Activated naive CD8-positive, alpha-beta T cell (primary cell): ENCODE results near the gene TRAF3.
"Not testable (repeated sequence)": the region's sequence is repeated elsewhere in the genome, so short reads cannot be mapped to it uniquely, and the experiment has no call there.

Experiments used
- H3K27ac Mint-ChIP-seq: one replicate; pipeline ENCODE4 v1.8.0; 2021; ENCODE audit warnings: mixed read lengths
- H3K27me3 Mint-ChIP-seq: one replicate; pipeline ENCODE4 v1.8.0; 2021; ENCODE audit warnings: mixed read lengths
- H3K36me3 Mint-ChIP-seq: one replicate; pipeline ENCODE4 v1.8.0; 2021; ENCODE audit warnings: mixed read lengths
- H3K4me1 Mint-ChIP-seq: one replicate; pipeline ENCODE4 v1.8.0; 2021; ENCODE audit warnings: low read depth, mixed read lengths
- H3K4me3 Mint-ChIP-seq: one replicate; pipeline ENCODE4 v1.8.0; 2021; ENCODE audit warnings: mild to moderate bottlenecking, mixed read lengths
- H3K9me3 Mint-ChIP-seq: one replicate; pipeline ENCODE4 v1.8.0; 2021; ENCODE audit warnings: low read depth, mixed read lengths

Gene TRAF3

GRCh38 chr14:102865916-102866315 lies 88.7 kb downstream of the TRAF3 start:
- H3K4me1 Mint-ChIP-seq, H3K4me3 Mint-ChIP-seq, H3K27me3 Mint-ChIP-seq, H3K9me3 Mint-ChIP-seq, H3K27ac Mint-ChIP-seq: not testable (repeated sequence)
- peaks cover 11% of the 10 kb centered on the region for H3K36me3 Mint-ChIP-seq

GRCh38 chr14:102866982-102867761 lies 89.9 kb downstream of the TRAF3 start:
- Mint-ChIP-seq H3K36me3 (peaks cover 4% of the 10 kb centered on the region), H3K4me3 (no peak overlapping the region), H3K27ac (peak overlapping the region; percentile 10)

GRCh38 chr14:102867826-102868580 lies 90.8 kb downstream of the TRAF3 start:
- Mint-ChIP-seq H3K4me3 (no peak overlapping the region), H3K27ac (no peak overlapping the region), H3K9me3 (no peaks in the 10 kb centered on the region), H3K36me3 (no peaks in the 10 kb centered on the region), H3K27me3 (no peaks in the 10 kb centered on the region), H3K4me1 (peaks cover 4% of the 10 kb centered on the region)

More at GRCh38 chr14:102866982-102867761, 89.9 kb downstream of the TRAF3 start:
- no peaks in the 10 kb centered on the region for H3K9me3 Mint-ChIP-seq
- H3K27me3 Mint-ChIP-seq = no peaks in the 10 kb centered on the region
- H3K4me1 Mint-ChIP-seq = peaks cover 4% of the 10 kb centered on the region

GRCh38 chr14:102868956-102869547 lies 91.8 kb downstream of the TRAF3 start:
- Mint-ChIP-seq H3K27me3 (no peaks in the 10 kb centered on the region), H3K27ac (no peak overlapping the region), H3K36me3 (no peaks in the 10 kb centered on the region), H3K4me1 (peaks cover 4% of the 10 kb centered on the region), H3K4me3 (no peak overlapping the region), H3K9me3 (no peaks in the 10 kb centered on the region)

- H3K9me3 Mint-ChIP-seq = no peaks in the 10 kb centered on the region
Measured at GRCh38 chr14:102870246-102870645, 93.0 kb downstream of the TRAF3 start.

GRCh38 chr14:102870994-102871831 lies 94.0 kb downstream of the TRAF3 start:
- Mint-ChIP-seq H3K27ac (no peak overlapping the region), H3K36me3 (peaks cover 6% of the 10 kb centered on the region), H3K9me3 (no peaks in the 10 kb centered on the region), H3K4me3 (no peak overlapping the region), H3K27me3 (no peaks in the 10 kb centered on the region), H3K4me1 (peaks cover 4% of the 10 kb centered on the region)

More at GRCh38 chr14:102870246-102870645, 93.0 kb downstream of the TRAF3 start:
- Mint-ChIP-seq H3K4me3 (no peak overlapping the region), H3K27ac (no peak overlapping the region), H3K27me3 (no peaks in the 10 kb centered on the region), H3K4me1 (peaks cover 4% of the 10 kb centered on the region), H3K36me3 (peaks cover 3% of the 10 kb centered on the region)

- Mint-ChIP-seq H3K36me3 (peaks cover 6% of the 10 kb centered on the region), H3K4me1 (peaks cover 4% of the 10 kb centered on the region), H3K27ac (no peak overlapping the region), H3K4me3 (no peak overlapping the region), H3K9me3 (no peaks in the 10 kb centered on the region), H3K27me3 (no peaks in the 10 kb centered on the region)
Measured at GRCh38 chr14:102872020-102872419, 94.8 kb downstream of the TRAF3 start.

- Mint-ChIP-seq H3K36me3 (peaks cover 6% of the 10 kb centered on the region), H3K27ac (no peak overlapping the region), H3K4me1 (peaks cover 4% of the 10 kb centered on the region), H3K4me3 (no peak overlapping the region), H3K27me3 (no peaks in the 10 kb centered on the region), H3K9me3 (no peaks in the 10 kb centered on the region)
Measured at GRCh38 chr14:102873131-102873530, 95.9 kb downstream of the TRAF3 start.

- peaks cover 4% of the 10 kb centered on the region for H3K4me1 Mint-ChIP-seq
- H3K9me3 Mint-ChIP-seq = no peaks in the 10 kb centered on the region
- peaks cover 6% of the 10 kb centered on the region for H3K36me3 Mint-ChIP-seq
- no peaks in the 10 kb centered on the region for H3K27me3 Mint-ChIP-seq
- no peak overlapping the region for H3K27ac Mint-ChIP-seq
- H3K4me3 Mint-ChIP-seq = no peak overlapping the region
Measured at GRCh38 chr14:102873546-102874061, 96.4 kb downstream of the TRAF3 start.

- peaks cover 7% of the 10 kb centered on the region for H3K36me3 Mint-ChIP-seq
- no peaks in the 10 kb centered on the region for H3K27me3 Mint-ChIP-seq
- H3K9me3 Mint-ChIP-seq = no peaks in the 10 kb centered on the region
- H3K27ac Mint-ChIP-seq = no peak overlapping the region
- peaks cover 4% of the 10 kb centered on the region for H3K4me1 Mint-ChIP-seq
- H3K4me3 Mint-ChIP-seq = no peak overlapping the region
Measured at GRCh38 chr14:102875652-102876051, 98.4 kb downstream of the TRAF3 start.

GRCh38 chr14:102877511-102877910 lies 100.3 kb downstream of the TRAF3 start:
- not testable (repeated sequence) for H3K4me1 Mint-ChIP-seq, H3K9me3 Mint-ChIP-seq, H3K36me3 Mint-ChIP-seq, H3K27me3 Mint-ChIP-seq, H3K27ac Mint-ChIP-seq, H3K4me3 Mint-ChIP-seq

GRCh38 chr14:102878174-102878969 lies 101.1 kb downstream of the TRAF3 start:
- Mint-ChIP-seq H3K9me3 (no peaks in the 10 kb centered on the region), H3K27me3 (no peaks in the 10 kb centered on the region), H3K4me3 (no peak overlapping the region), H3K4me1 (peaks cover 2% of the 10 kb centered on the region), H3K36me3 (peaks cover 10% of the 10 kb centered on the region), H3K27ac (no peak overlapping the region)

GRCh38 chr14:102878970-102879460 lies 101.8 kb downstream of the TRAF3 start:
- Mint-ChIP-seq H3K4me1 (peaks cover 2% of the 10 kb centered on the region), H3K27me3 (no peaks in the 10 kb centered on the region), H3K27ac (no peak overlapping the region), H3K4me3 (no peak overlapping the region), H3K9me3 (no peaks in the 10 kb centered on the region), H3K36me3 (peaks cover 11% of the 10 kb centered on the region)
